Breast epithelium (tissue), 4 donors: ENCODE results near the gene ZFP36L1. TPM values are rescaled to one million over a fixed set of nuclear protein-coding genes. Genes with fewer than 3 reads are reported as not detected.

Source experiments
- DNase-seq, 2 donors: peaks; one replicate each; pipeline ENCODE4 v3.0.0-alpha.2; 2019; ENCODE audit warnings: low spot score in 2 of 2
- H3K27ac ChIP-seq, 2 donors: fragments of 200-600 bp; sonication (generic) in 1 of 2; one replicate each; pipeline ENCODE4 v1.5.1; 2016 to 2019; ENCODE audit warnings: mild to moderate bottlenecking in 1 of 2
- H3K27me3 ChIP-seq, 2 donors: fragments of 200-600 bp; sonication (generic) in 1 of 2; one replicate each; pipeline versions ENCODE4 v1.5.1 to v1.6.0; 2017 to 2019; ENCODE audit warnings: control low read depth in 1 of 2, mild to moderate bottlenecking in 1 of 2
- H3K36me3 ChIP-seq: fragments of 200-600 bp; one replicate; pipeline ENCODE4 v1.5.1; 2019
- H3K4me1 ChIP-seq, 2 donors: fragments of 200-600 bp; sonication (generic); one replicate each; pipeline ENCODE4 v1.5.1; 2016 to 2019; ENCODE audit warnings: control low read depth in 1 of 2
- H3K4me3 ChIP-seq, 3 donors: fragments of 200-600 bp; sonication (generic); 1 replicate in 2 of 3; 2 replicates in 1 of 3; pipeline ENCODE4 v1.5.1; 2016 to 2019; ENCODE audit warnings: mild to moderate bottlenecking in 3 of 3, moderate library complexity in 2 of 3
- H3K9me3 ChIP-seq, 2 donors: fragments of 200-600 bp; sonication (generic) in 1 of 2; one replicate each; pipeline ENCODE4 v1.5.1; 2016 to 2019; ENCODE audit warnings: control low read depth in 1 of 2
- CTCF ChIP-seq, 3 donors: fragments of 450-650 bp; IDR thresholded peaks; one replicate each; pipeline ENCODE4 v1.5.1; 2016 to 2017; ENCODE audit warnings: antibody characterized with exemption in 3 of 3, mild to moderate bottlenecking in 3 of 3, moderate library complexity in 3 of 3
- POLR2A ChIP-seq: fragments of 450-650 bp; IDR thresholded peaks from one replicate; pipeline ENCODE4 v1.6.1; 2016; ENCODE audit warnings: antibody characterized with exemption, mild to moderate bottlenecking, moderate library complexity
- POLR2AphosphoS5 ChIP-seq, 3 donors: sonication (generic); formaldehyde crosslinking; IDR thresholded peaks; one replicate each; pipeline ENCODE4 v1.6.1; 2017; ENCODE audit warnings: antibody characterized with exemption in 3 of 3
- intact Hi-C: fragments of 100-400 bp; cut with DNase I; formaldehyde crosslinking; loops from one replicate; pipeline ENCODE4 v1.15.1; 2023; ENCODE audit warnings: low total_unique reads
- total RNA-seq, 3 donors: library from RNA; depleted of rRNA; stranded (reverse); fragments of >200 nt; gene quantifications; one replicate each; pipeline ENCODE4 v1.1.0, GENCODE V29; 2016

The ZFP36L1 gene
- total RNA-seq, 3 donors from 2014 or later = 198 to 737 (median 492) TPM

GRCh38 chr14:68823434-68824206 is 30.8 kb upstream of the ZFP36L1 start:
- intact Hi-C loops = loop anchor here (10.0 kb wide), 1 partner anchor 889 kb away; no protein-coding TSS in a partner anchor
- TF ChIP-seq CTCF (IDR thresholded peaks at IDR 0.05) = no peak
- TF ChIP-seq POLR2AphosphoS5 (IDR thresholded peaks at IDR 0.05) = no peak
- TF ChIP-seq POLR2A = no peak
- Histone ChIP-seq H3K36me3 (no peaks in the 10 kb centered on the region), H3K27me3 (no peaks in the 10 kb centered on the region), H3K27ac (no peak overlapping the region), H3K4me1 (peaks cover 5 to 8% of the 10 kb centered on the region in 2 donors), H3K4me3 (no peak overlapping the region), H3K9me3 (no peaks in the 10 kb centered on the region)
- DNase-seq = peak in 1 of 2 donors; percentile 11

- Histone ChIP-seq H3K27me3 (no peaks in the 10 kb centered on the region), H3K27ac (no peak overlapping the region), H3K4me1 (peaks cover 5 to 8% of the 10 kb centered on the region in 2 donors), H3K4me3 (no peak overlapping the region), H3K9me3 (no peaks in the 10 kb centered on the region), H3K36me3 (no peaks in the 10 kb centered on the region)
- intact Hi-C loops = loop anchor here (10.0 kb wide), 1 partner anchor 888 kb away; no protein-coding TSS in a partner anchor
- DNase-seq = peak in 1 of 2 donors; percentile 15
- TF ChIP-seq POLR2A = no peak
Measured at GRCh38 chr14:68822926-68823325, 30.1 kb upstream of the ZFP36L1 start.

- intact Hi-C loops = loop anchor here (10.0 kb wide), 1 partner anchor 887 kb away; no protein-coding TSS in a partner anchor
- Histone ChIP-seq H3K4me1 (peaks cover 5 to 8% of the 10 kb centered on the region in 2 donors), H3K9me3 (no peaks in the 10 kb centered on the region), H3K27me3 (no peaks in the 10 kb centered on the region), H3K36me3 (no peaks in the 10 kb centered on the region), H3K27ac (no peak overlapping the region), H3K4me3 (no peak overlapping the region)
- peak in 1 of 2 donors; percentile 10 for DNase-seq
- TF ChIP-seq CTCF (IDR thresholded peaks at IDR 0.05) = no peak
- TF ChIP-seq POLR2A = no peak
- TF ChIP-seq POLR2AphosphoS5 (IDR thresholded peaks at IDR 0.05) = no peak
Measured at GRCh38 chr14:68822132-68822651, 29.3 kb upstream of the ZFP36L1 start.

GRCh38 chr14:68820999-68821683 is 28.3 kb upstream of the ZFP36L1 start:
- Histone ChIP-seq H3K27ac (no peak overlapping the region), H3K27me3 (no peaks in the 10 kb centered on the region), H3K4me3 (no peak overlapping the region), H3K4me1 (peaks cover 5 to 8% of the 10 kb centered on the region in 2 donors), H3K9me3 (no peaks in the 10 kb centered on the region), H3K36me3 (no peaks in the 10 kb centered on the region)
- intact Hi-C loops = loop anchor here (10.0 kb wide), 1 partner anchor 886 kb away; no protein-coding TSS in a partner anchor
- TF ChIP-seq POLR2AphosphoS5 (IDR thresholded peaks at IDR 0.05) (no peak), POLR2A (no peak), CTCF (IDR thresholded peaks at IDR 0.05) (no peak)
- peak in 1 of 2 donors; percentile 14 for DNase-seq

- Histone ChIP-seq H3K4me1 (peaks cover 5 to 8% of the 10 kb centered on the region in 2 donors), H3K36me3 (no peaks in the 10 kb centered on the region), H3K27ac (no peak overlapping the region), H3K4me3 (no peak overlapping the region), H3K9me3 (no peaks in the 10 kb centered on the region), H3K27me3 (no peaks in the 10 kb centered on the region)
- intact Hi-C loops = loop anchor here (10.0 kb wide), 1 partner anchor 886 kb away; no protein-coding TSS in a partner anchor
- DNase-seq = peak in 1 of 2 donors; percentile 9
- no peak for TF ChIP-seq CTCF (IDR thresholded peaks at IDR 0.05)
- no peak for TF ChIP-seq POLR2A
- TF ChIP-seq POLR2AphosphoS5 (IDR thresholded peaks at IDR 0.05) = no peak
Measured at GRCh38 chr14:68820536-68820935, 27.7 kb upstream of the ZFP36L1 start.
